ENCODE results near the gene ARHGEF17.
A peak's percentile ranks its signal among the peaks of the same experiment; 100 is the strongest.

Gene ARHGEF17

GRCh38 chr11:73308003-73308960 is at the start of gene ARHGEF17:
ARHGEF17 (plus strand) TSS chr11:73308276; CDS start chr11:73308639, 363 bp downstream.
- peak within 1 kb of the TSS; percentile 64 for H3K27ac ChIP-seq
- TF ChIP-seq ZFX (IDR thresholded peaks at IDR 0.05) (no peak), CTCF (conservative IDR thresholded peaks at IDR 0.05) (no peak)

GRCh38 chr11:73259406-73260126 is 48.5 kb upstream of the ARHGEF17 start:
- TF ChIP-seq CTCF (conservative IDR thresholded peaks at IDR 0.05) (no peak), ZFX (IDR thresholded peaks at IDR 0.05) (no peak)
- H3K27ac ChIP-seq, result no peak overlapping the region

GRCh38 chr11:73260127-73260457 is 48.0 kb upstream of the ARHGEF17 start:
- TF ChIP-seq CTCF (conservative IDR thresholded peaks at IDR 0.05) (no peak), ZFX (IDR thresholded peaks at IDR 0.05) (no peak)
- no peak overlapping the region for H3K27ac ChIP-seq

- H3K27ac ChIP-seq, result no peak overlapping the region
- TF ChIP-seq ZFX (IDR thresholded peaks at IDR 0.05) (no peak), CTCF (conservative IDR thresholded peaks at IDR 0.05) (no peak)
These were observed 45.1 kb upstream of the ARHGEF17 start for GRCh38 chr11:73262851-73263495.

GRCh38 chr11:73263640-73264039 is 44.4 kb upstream of the ARHGEF17 start:
- no peak overlapping the region for H3K27ac ChIP-seq
- TF ChIP-seq CTCF (conservative IDR thresholded peaks at IDR 0.05), result no peak
- TF ChIP-seq ZFX (IDR thresholded peaks at IDR 0.05), result no peak

- no peak for TF ChIP-seq CTCF (conservative IDR thresholded peaks at IDR 0.05)
These were observed 42.7 kb upstream of the ARHGEF17 start for GRCh38 chr11:73265278-73265810.

More at GRCh38 chr11:73265278-73265810, 42.7 kb upstream of the ARHGEF17 start:
- no peak overlapping the region for H3K27ac ChIP-seq

All from C4-2B (cell line).